B cell (primary cell): ENCODE results near the gene ATXN7L3. TPM values are rescaled to one million over a fixed set of nuclear protein-coding genes. Genes with fewer than 3 reads are reported as not detected.

ENCODE experiments used
- ATAC-seq: fragments of 200-7000 bp; cut with Tn5 transposase; one replicate; pipeline ENCODE4 v1.10.0; 2021; ENCODE audit warnings: low read depth, mild to moderate bottlenecking, moderate number of reproducible peaks, moderate library complexity
- CTCF ChIA-PET: fragments of 350-600 bp; sonication (Branson Sonifier 250); formaldehyde crosslinking; loops from one replicate; lab custom pipeline; 2021; ENCODE audit warnings: antibody characterized with exemption, inconsistent platforms; lab: Charles Lee
- POLR2A ChIA-PET: fragments of 350-600 bp; sonication (Branson Sonifier 250); formaldehyde crosslinking; loops from one replicate; lab custom pipeline; 2021; ENCODE audit warnings: antibody characterized with exemption; lab: Charles Lee
- DNase-seq: peaks from one replicate; pipeline ENCODE4 v3.0.0; 2013
- H2AFZ ChIP-seq: 2 replicates; pipeline ENCODE4 v1.6.1; 2012; ENCODE audit warnings: mild to moderate bottlenecking, low read depth, low read length; ENCODE audit not compliant: insufficient read depth, poor library complexity, severe bottlenecking
- H3K27ac ChIP-seq, 2 donors: 1 replicate in 1 of 2; 2 replicates in 1 of 2; pipeline ENCODE4 v1.5.1; 2012 to 2013; ENCODE audit warnings: low read length in 2 of 2, mild to moderate bottlenecking in 2 of 2, moderate library complexity in 1 of 2
- H3K27me3 ChIP-seq, 4 experiments: fragments of 200-600 bp in 1 of 4; sonication (generic) in 1 of 4; replicated peaks in 1 of 4; 1 replicate in 2 of 4; 2 replicates in 2 of 4; pipeline versions ENCODE4 v1.6.1 to v1.7.0; 2013 to 2016; ENCODE audit warnings: low read length in 3 of 4, mild to moderate bottlenecking in 2 of 4, mixed read lengths in 1 of 4, moderate library complexity in 1 of 4; ENCODE audit not compliant: insufficient read depth in 4 of 4, control insufficient read depth in 3 of 4; ENCODE audit errors: control extremely low read depth in 1 of 4
- H3K36me3 ChIP-seq, 2 experiments: replicated peaks in 1 of 2; 1 replicate in 1 of 2; 2 replicates in 1 of 2; pipeline versions ENCODE4 v1.6.1 to v1.7.1; 2013; ENCODE audit warnings: low read length in 1 of 2; ENCODE audit not compliant: insufficient read depth in 2 of 2, control insufficient read depth in 1 of 2; ENCODE audit errors: control extremely low read depth in 1 of 2, extremely low read depth in 1 of 2
- H3K4me1 ChIP-seq, 2 donors: fragments of 200-600 bp in 1 of 2; sonication (generic) in 1 of 2; 1 replicate in 1 of 2; 2 replicates in 1 of 2; pipeline versions ENCODE4 v1.5.1 to v1.6.1; 2013 to 2017; ENCODE audit warnings: low read length in 2 of 2; ENCODE audit not compliant: control insufficient read depth in 2 of 2, insufficient read depth in 2 of 2
- H3K4me2 ChIP-seq: replicated peaks from 2 replicates; pipeline ENCODE3; 2012; ENCODE audit warnings: mild to moderate bottlenecking, low read depth, low read length; ENCODE audit not compliant: poor library complexity, severe bottlenecking
- H3K4me3 ChIP-seq, 5 experiments: fragments of 200-600 bp in 1 of 5; sonication (generic) in 1 of 5; 1 replicate in 3 of 5; 2 replicates in 2 of 5; pipeline versions ENCODE4 v1.5.1 to v1.7.0; 2011 to 2016; ENCODE audit warnings: low read length in 4 of 5, mild to moderate bottlenecking in 4 of 5, low read depth in 2 of 5, control low read depth in 1 of 5, moderate library complexity in 1 of 5; ENCODE audit not compliant: insufficient read depth in 1 of 5; ENCODE audit errors: control extremely low read depth in 1 of 5, extremely low read depth in 1 of 5
- H3K79me2 ChIP-seq: fragments of 200-600 bp; sonication (generic); one replicate; pipeline ENCODE4 v1.6.0; 2016; ENCODE audit warnings: low read length; ENCODE audit not compliant: control insufficient read depth, insufficient read depth
- H3K9ac ChIP-seq: fragments of 200-600 bp; sonication (generic); 2 replicates; pipeline ENCODE4 v1.6.1; 2017; ENCODE audit warnings: mild to moderate bottlenecking, low read length, moderate library complexity
- H3K9me3 ChIP-seq, 3 donors: one replicate each; pipeline versions ENCODE4 v1.6.1 to v1.7.1; 2013; ENCODE audit warnings: low read length in 2 of 3; ENCODE audit not compliant: control insufficient read depth in 2 of 3, insufficient read depth in 1 of 3; ENCODE audit errors: control extremely low read depth in 1 of 3
- H4K20me1 ChIP-seq: 2 replicates; pipeline ENCODE4 v1.6.0; 2012; ENCODE audit warnings: mild to moderate bottlenecking, low read length; ENCODE audit not compliant: insufficient read depth, control insufficient read depth, poor library complexity, severe bottlenecking
- H3K27ac Mint-ChIP-seq: one replicate; pipeline ENCODE4 v1.8.0; 2021; ENCODE audit warnings: mixed read lengths
- H3K27me3 Mint-ChIP-seq: one replicate; pipeline ENCODE4 v1.8.0; 2021; ENCODE audit warnings: mixed read lengths
- H3K4me1 Mint-ChIP-seq: one replicate; pipeline ENCODE4 v1.8.0; 2021; ENCODE audit warnings: mixed read lengths
- H3K4me3 Mint-ChIP-seq: one replicate; pipeline ENCODE4 v1.8.0; 2021; ENCODE audit warnings: mixed read lengths
- H3K9me3 Mint-ChIP-seq: one replicate; pipeline ENCODE4 v1.8.0; 2022; ENCODE audit warnings: mixed read lengths; ENCODE audit not compliant: insufficient read depth
- EZH2 ChIP-seq: IDR thresholded peaks from 2 replicates; pipeline ENCODE4 v1.6.1; 2012; ENCODE audit warnings: borderline replicate concordance, low read depth, mild to moderate bottlenecking, moderate library complexity, low read length; ENCODE audit not compliant: insufficient read depth, poor library complexity, severe bottlenecking
- WGBS: methylation state at CpG from one replicate; pipeline ENCODE4 v1.1.5; 2013; ENCODE audit warnings: missing lambda C conversion rate; ENCODE audit not compliant: insufficient coverage; 5-methylcytosine and 5-hydroxymethylcytosine counted together
- intact Hi-C: fragments of 100-400 bp; cut with micrococcal nuclease; formaldehyde crosslinking; loops from one replicate; pipeline ENCODE4 v1.10.0; 2022
- polyA plus RNA-seq: library from polyadenylated mRNA; depleted of rRNA; stranded (reverse); fragments of >200 nt; gene quantifications from 2 replicates; pipeline ENCODE4 v1.2.3, GENCODE V29; 2012
- total RNA-seq, 2 donors: library from RNA; stranded (reverse); fragments of 120-200 nt in 1 of 2; gene quantifications; 1 replicate in 1 of 2; 2 replicates in 1 of 2; pipeline versions ENCODE4 v1.2.3 to v1.2.4, GENCODE V29; 2013 to 2022
- TF ChIP-seq, protein P1 (sequence below): fragments of 200-600 bp; IDR thresholded peaks from one replicate; pipeline ENCODE4 v1.8.0; 2022; ENCODE audit warnings: antibody characterized with exemption, mild to moderate bottlenecking

The ATXN7L3 gene
- total and polyA plus RNA-seq, 2 donors (not counting 1 experiment from before 2014, with no cell fraction given), result 63.6 to 107 TPM

DNA sequence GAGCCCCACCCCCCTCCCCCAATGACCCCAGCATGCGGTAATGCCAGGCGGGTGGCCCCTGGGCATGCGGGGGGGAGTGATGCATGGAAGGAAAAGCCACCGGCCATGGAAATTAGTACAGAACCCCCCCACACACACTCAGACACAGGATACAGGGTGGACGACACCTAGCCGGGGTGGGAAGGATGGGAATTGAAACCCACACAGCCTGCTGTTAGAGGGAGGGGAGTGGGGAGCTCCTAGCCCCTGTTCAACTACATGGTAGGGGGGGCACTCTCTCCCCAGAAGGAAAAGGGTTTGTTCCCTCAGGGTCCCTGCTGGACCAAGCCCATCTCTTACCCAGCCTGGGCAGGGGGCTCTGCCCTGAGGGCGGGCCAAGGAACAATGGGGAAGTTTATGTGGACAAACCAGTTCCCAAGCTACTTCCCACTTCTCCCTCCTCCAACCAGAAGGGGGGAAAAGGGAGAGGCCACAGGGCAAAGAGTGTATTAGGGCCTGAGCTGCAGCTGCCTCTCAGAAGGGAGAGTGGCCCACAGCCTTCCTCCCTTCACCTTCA is 7.7 kb downstream of the ATXN7L3 start:
- Histone ChIP-seq H3K4me2 (no peak overlapping the region), H3K4me1 (peaks cover 12 to 14% of the 10 kb centered on the region in 2 donors), H3K9me3 (no peaks in the 10 kb centered on the region), H3K36me3 (peaks cover 5 to 58% of the 10 kb centered on the region in 2 experiments), H2AFZ (no peak overlapping the region), H4K20me1 (peaks cover 22% of the 10 kb centered on the region), H3K27me3 (no peaks in the 10 kb centered on the region), H3K9ac (no peak overlapping the region), H3K27ac (no peak overlapping the region), H3K79me2 (peaks cover 51% of the 10 kb centered on the region), H3K4me3 (no peak overlapping the region)
- peaks cover 20% of the 10 kb centered on the region for H3K4me1 Mint-ChIP-seq
- H3K4me3 Mint-ChIP-seq, result no peak overlapping the region
- no peaks in the 10 kb centered on the region for H3K9me3 Mint-ChIP-seq
- no CpG with 5 or more reads among the region's 7 CpGs for WGBS
- ATAC-seq (no peak), DNase-seq (no peak)
- POLR2A ChIA-PET, result no interaction called here
- intact Hi-C loops, result no loop called here
- no peak for TF ChIP-seq EZH2
- TF ChIP-seq, protein P1, sequence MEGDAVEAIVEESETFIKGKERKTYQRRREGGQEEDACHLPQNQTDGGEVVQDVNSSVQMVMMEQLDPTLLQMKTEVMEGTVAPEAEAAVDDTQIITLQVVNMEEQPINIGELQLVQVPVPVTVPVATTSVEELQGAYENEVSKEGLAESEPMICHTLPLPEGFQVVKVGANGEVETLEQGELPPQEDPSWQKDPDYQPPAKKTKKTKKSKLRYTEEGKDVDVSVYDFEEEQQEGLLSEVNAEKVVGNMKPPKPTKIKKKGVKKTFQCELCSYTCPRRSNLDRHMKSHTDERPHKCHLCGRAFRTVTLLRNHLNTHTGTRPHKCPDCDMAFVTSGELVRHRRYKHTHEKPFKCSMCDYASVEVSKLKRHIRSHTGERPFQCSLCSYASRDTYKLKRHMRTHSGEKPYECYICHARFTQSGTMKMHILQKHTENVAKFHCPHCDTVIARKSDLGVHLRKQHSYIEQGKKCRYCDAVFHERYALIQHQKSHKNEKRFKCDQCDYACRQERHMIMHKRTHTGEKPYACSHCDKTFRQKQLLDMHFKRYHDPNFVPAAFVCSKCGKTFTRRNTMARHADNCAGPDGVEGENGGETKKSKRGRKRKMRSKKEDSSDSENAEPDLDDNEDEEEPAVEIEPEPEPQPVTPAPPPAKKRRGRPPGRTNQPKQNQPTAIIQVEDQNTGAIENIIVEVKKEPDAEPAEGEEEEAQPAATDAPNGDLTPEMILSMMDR, result no peak
- CTCF ChIA-PET, result no interaction called here
- H3K27ac Mint-ChIP-seq, result no peak overlapping the region
- H3K27me3 Mint-ChIP-seq, result no peaks in the 10 kb centered on the region

DNA sequence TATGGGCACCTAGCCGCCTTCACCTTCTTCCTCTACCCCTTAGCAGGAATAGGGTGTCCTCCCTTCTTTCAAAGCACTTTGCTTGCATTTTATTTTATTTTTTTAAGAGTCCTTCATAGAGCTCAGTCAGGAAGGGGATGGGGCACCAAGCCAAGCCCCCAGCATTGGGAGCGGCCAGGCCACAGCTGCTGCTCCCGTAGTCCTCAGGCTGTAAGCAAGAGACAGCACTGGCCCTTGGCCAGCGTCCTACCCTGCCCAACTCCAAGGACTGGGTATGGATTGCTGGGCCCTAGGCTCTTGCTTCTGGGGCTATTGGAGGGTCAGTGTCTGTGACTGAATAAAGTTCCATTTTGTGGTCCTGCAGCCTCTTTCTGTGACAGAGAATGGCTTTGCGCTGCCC is 8.3 kb downstream of the ATXN7L3 start:
- peaks cover 5 to 54% of the 10 kb centered on the region in 2 experiments for H3K36me3 ChIP-seq
- no peaks in the 10 kb centered on the region for H3K9me3 Mint-ChIP-seq
- WGBS, result 98% methylated on average over 4 of the region's 5 CpGs
- TF ChIP-seq, protein P1, result no peak
- no peak for TF ChIP-seq EZH2
- peak overlapping the region; percentile 46 for H3K27ac Mint-ChIP-seq
- H3K4me3 ChIP-seq, result no peak overlapping the region
- intact Hi-C loops, result no loop called here
- DNase-seq (no peak), ATAC-seq (no peak)
- peaks cover 46% of the 10 kb centered on the region for H3K79me2 ChIP-seq
- H3K4me2 ChIP-seq, result no peak overlapping the region
- no peaks in the 10 kb centered on the region for H3K27me3 ChIP-seq
- no peaks in the 10 kb centered on the region for H3K27me3 Mint-ChIP-seq
- H4K20me1 ChIP-seq, result peaks cover 18% of the 10 kb centered on the region
- H3K4me1 ChIP-seq, result peaks cover 12 to 14% of the 10 kb centered on the region in 2 donors
- ChIA-PET POLR2A (interaction anchor here (0.6 to 1.0 kb wide), 3 partner anchors 8 to 47 kb away, joined by 3 to 5 read pairs (median 4); partner anchors contain the start of genes ATXN7L3 and UBTF), CTCF (no interaction called here)
- H2AFZ ChIP-seq, result no peak overlapping the region
- no peak overlapping the region for H3K4me3 Mint-ChIP-seq
- H3K9me3 ChIP-seq, result no peaks in the 10 kb centered on the region
- H3K9ac ChIP-seq, result no peak overlapping the region
- peaks cover 24% of the 10 kb centered on the region for H3K4me1 Mint-ChIP-seq
- no peak overlapping the region for H3K27ac ChIP-seq
